ENCODE data around the gene ARHGEF11. TPM values are rescaled to one million over a fixed set of nuclear protein-coding genes. Genes with fewer than 3 reads are reported as not detected.

Gene ARHGEF11
- total RNA-seq, 1 experiment from 2014 or later: 41.1 TPM

GRCh38 chr1:157028674-157029073 lies 16.9 kb downstream of the ARHGEF11 start:
- Histone ChIP-seq H3K23ac (ENCODE audit: insufficient read length, low read depth, low read length) (no peak overlapping the region), H2BK12ac (ENCODE audit: insufficient read length, low read depth, low read length) (no peak overlapping the region), H3K9me3 (ENCODE audit: control insufficient read depth, low read depth, low read length) (no peaks in the 10 kb centered on the region), H3K27ac (ENCODE audit: insufficient read length, low read depth, low read length) (no peak overlapping the region), H3K4me1 (ENCODE audit: insufficient read depth, low read length) (no peaks in the 10 kb centered on the region), H3K4me2 (ENCODE audit: insufficient read depth, insufficient read length, low read length) (no peak overlapping the region), H4K5ac (ENCODE audit: insufficient read length, low read depth, low read length) (no peak overlapping the region), H3K27me3 (ENCODE audit: insufficient read depth, low read length) (0 out of 2 replicates have a peak, but pooled peaks cover 1% of the 10 kb centered on the region), H4K8ac (replicated peaks; ENCODE audit: insufficient read length, low read depth, low read length) (no peak overlapping the region), H2AK5ac (ENCODE audit: insufficient read length, low read length) (no peak overlapping the region), H3K56ac (ENCODE audit: insufficient read length, low read depth, low read length) (no peak overlapping the region), H3K14ac (ENCODE audit: insufficient read depth, low read length) (no peak overlapping the region), H2AFZ (ENCODE audit: low read length) (no peak overlapping the region), H2BK120ac (ENCODE audit: low read depth, low read length, poor library complexity, severe bottlenecking) (no peak overlapping the region), H3T11ph (ENCODE audit: low read length) (no peak overlapping the region), H2BK5ac (ENCODE audit: insufficient read length, low read length) (no peak overlapping the region), H3K79me1 (ENCODE audit: insufficient read depth, low read depth, low read length, poor library complexity, severe bottlenecking) (peaks cover 8% of the 10 kb centered on the region), H2BK20ac (ENCODE audit: low read depth, low read length, poor library complexity, severe bottlenecking) (no peak overlapping the region), H3K4ac (ENCODE audit: low read depth, low read length) (no peak overlapping the region), H2BK15ac (ENCODE audit: low read depth, low read length) (no peak overlapping the region), H3K18ac (ENCODE audit: insufficient read length, low read depth, low read length) (no peak overlapping the region), H3K9ac (ENCODE audit: extremely low read depth, insufficient read length, low read length) (no peak overlapping the region), H3K23me2 (ENCODE audit: insufficient read length, low read depth, low read length, poor library complexity, severe bottlenecking) (no peaks in the 10 kb centered on the region), H3K79me2 (ENCODE audit: insufficient read depth, low read length) (peaks cover 2% of the 10 kb centered on the region; the same call in 1 of the 2 replicates), H4K91ac (ENCODE audit: insufficient read length, low read depth, low read length) (no peak overlapping the region), H4K20me1 (ENCODE audit: control insufficient read depth, insufficient read depth, insufficient read length) (no peaks in the 10 kb centered on the region)
- Mint-ChIP-seq H3K36me3 (ENCODE audit: insufficient read depth in 1 of 3, low read depth in 3 of 3) (peaks cover 3 to 12% (median 11%) of the 10 kb centered on the region in 3 experiments; a peak in 6 of 7 replicates), H3K4me1 (peaks cover 22 to 27% of the 10 kb centered on the region in 2 experiments), H3K4me3 (no peak overlapping the region), H3K27me3 (ENCODE audit: low read depth) (no peaks in the 10 kb centered on the region), H3K9me3 (no peaks in the 10 kb centered on the region; a peak in 1 of 5 replicates), H3K27ac (no peak overlapping the region)
- TF ChIP-seq, protein P1, sequence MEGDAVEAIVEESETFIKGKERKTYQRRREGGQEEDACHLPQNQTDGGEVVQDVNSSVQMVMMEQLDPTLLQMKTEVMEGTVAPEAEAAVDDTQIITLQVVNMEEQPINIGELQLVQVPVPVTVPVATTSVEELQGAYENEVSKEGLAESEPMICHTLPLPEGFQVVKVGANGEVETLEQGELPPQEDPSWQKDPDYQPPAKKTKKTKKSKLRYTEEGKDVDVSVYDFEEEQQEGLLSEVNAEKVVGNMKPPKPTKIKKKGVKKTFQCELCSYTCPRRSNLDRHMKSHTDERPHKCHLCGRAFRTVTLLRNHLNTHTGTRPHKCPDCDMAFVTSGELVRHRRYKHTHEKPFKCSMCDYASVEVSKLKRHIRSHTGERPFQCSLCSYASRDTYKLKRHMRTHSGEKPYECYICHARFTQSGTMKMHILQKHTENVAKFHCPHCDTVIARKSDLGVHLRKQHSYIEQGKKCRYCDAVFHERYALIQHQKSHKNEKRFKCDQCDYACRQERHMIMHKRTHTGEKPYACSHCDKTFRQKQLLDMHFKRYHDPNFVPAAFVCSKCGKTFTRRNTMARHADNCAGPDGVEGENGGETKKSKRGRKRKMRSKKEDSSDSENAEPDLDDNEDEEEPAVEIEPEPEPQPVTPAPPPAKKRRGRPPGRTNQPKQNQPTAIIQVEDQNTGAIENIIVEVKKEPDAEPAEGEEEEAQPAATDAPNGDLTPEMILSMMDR (conservative IDR thresholded peaks at IDR 0.05): no peak
- DNase-seq: no peak
- no CpG with 5 or more reads among the region's 4 CpGs for WGBS (ENCODE audit: extremely low coverage, insufficient read length, low lambda C conversion rate)

Measured in H9 (cell line).